Renal cortical epithelial cell (primary cell): ENCODE data around the gene MFAP1. TPM values are rescaled to one million over a fixed set of nuclear protein-coding genes. Genes with fewer than 3 reads are reported as not detected.
"Not testable (repeated sequence)": the region's sequence is repeated elsewhere in the genome, so short reads cannot be mapped to it uniquely, and the experiment has no call there.

Experiments
- DNase-seq: peaks from one replicate; pipeline ENCODE4 v3.0.0-alpha.2; 2011; ENCODE audit warnings: low read depth
- total RNA-seq: library from RNA; depleted of rRNA; stranded (reverse); fragments of >200 nt; gene quantifications from 2 replicates; pipeline ENCODE4 v1.2.3, GENCODE V29; 2014

Gene MFAP1, protein sequence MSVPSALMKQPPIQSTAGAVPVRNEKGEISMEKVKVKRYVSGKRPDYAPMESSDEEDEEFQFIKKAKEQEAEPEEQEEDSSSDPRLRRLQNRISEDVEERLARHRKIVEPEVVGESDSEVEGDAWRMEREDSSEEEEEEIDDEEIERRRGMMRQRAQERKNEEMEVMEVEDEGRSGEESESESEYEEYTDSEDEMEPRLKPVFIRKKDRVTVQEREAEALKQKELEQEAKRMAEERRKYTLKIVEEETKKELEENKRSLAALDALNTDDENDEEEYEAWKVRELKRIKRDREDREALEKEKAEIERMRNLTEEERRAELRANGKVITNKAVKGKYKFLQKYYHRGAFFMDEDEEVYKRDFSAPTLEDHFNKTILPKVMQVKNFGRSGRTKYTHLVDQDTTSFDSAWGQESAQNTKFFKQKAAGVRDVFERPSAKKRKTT
- 34.7 and 54.1 TPM in 2 replicates for total RNA-seq

GRCh38 chr15:43824302-43825246 lies at the start of gene MFAP1:
Gene MFAP1 (minus strand): TSS chr15:43824690. CDS start chr15:43824569, 121 bp downstream.
- peak; percentile 97 for DNase-seq

GRCh38 chr15:43873651-43874050 lies 49.2 kb upstream of the MFAP1 start:
- no peak for DNase-seq

GRCh38 chr15:43872416-43873020 lies 48.0 kb upstream of the MFAP1 start:
- peak; percentile 65 for DNase-seq

DNA sequence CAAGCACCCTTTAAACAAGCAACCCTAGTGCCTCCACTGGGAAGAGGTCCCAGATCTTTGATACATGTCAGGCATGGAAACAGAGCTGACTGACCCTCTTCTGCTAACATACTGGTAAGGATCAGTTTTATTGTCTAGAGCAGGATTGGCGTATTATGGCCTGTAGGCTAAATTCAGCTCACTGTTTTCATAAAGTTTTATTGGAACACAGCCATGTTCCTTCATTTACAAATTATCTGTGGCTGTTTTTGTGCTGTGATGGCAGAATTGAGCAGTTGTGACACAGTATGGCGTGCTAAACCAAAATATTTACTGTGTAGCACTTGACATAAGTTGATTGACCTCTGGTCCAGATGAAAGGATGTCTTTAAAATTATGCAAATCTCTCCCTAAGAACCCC lies 47.3 kb upstream of the MFAP1 start:
- DNase-seq: no peak

- DNase-seq: no peak
These were observed 43.9 kb upstream of the MFAP1 start for GRCh38 chr15:43868406-43868805.

DNA sequence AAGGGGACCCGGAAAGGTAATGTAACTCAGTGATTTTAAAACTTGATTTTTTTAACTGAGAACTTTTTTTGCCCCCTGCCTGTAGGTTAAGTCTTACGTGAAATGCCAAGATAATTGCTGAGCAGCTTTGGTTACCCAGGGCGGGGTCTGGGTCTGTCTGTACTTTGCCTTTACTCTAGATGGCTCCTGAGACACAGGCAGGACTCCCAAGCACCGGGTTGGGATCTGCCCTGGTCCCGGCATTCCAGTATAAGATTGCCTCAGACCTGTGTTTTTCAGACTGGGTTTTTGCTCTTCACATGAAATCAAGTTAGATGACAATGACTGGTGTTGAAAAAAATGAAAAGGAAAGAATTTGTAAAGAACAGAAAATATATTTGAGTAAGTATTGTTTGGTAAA lies 42.6 kb upstream of the MFAP1 start:
- DNase-seq: no peak

DNA sequence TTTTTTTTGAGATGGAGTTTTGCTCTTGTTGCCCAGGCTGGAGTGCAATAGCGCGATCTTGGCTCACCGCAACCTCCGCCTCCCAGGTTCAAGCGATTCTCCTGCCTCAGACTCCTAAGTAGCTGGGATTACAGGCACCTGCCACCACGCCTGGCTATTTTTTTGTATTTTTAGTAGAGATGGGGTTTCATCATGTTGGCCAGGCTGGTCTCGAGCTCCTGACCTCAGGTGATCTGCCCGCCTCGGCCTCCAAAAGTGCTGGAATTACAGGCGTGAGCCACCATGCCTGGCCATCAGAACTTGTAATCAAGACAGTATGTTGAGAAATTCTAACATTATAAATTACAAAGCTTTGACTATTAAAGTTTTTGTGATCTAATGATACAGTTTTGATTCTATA lies 42.1 kb upstream of the MFAP1 start:
- DNase-seq: not testable (repeated sequence)

- no peak for DNase-seq
These were observed 35.1 kb upstream of the MFAP1 start for GRCh38 chr15:43859546-43859945.

DNA sequence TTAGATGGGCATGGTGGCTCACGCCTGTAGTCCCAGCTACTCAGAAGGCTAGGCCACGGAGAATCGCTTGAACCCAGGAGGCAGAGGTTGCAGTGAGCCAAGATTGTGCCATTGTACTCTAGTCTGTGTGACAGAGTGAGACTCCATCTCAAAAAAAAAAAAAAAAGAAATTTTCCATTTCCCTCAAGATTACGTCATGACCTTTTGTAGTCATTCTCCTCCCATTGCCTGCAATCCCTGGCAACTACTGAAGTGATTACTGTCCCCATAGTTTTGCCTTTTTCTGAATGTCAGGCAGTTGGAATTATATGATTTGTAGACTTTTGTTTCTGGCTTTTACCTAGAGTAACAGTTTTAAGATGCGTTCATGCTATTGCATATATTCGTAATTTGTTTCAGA lies 30.3 kb upstream of the MFAP1 start:
- DNase-seq: peak; percentile 21

GRCh38 chr15:43852607-43853006 lies 28.1 kb upstream of the MFAP1 start:
- DNase-seq: no peak

DNA sequence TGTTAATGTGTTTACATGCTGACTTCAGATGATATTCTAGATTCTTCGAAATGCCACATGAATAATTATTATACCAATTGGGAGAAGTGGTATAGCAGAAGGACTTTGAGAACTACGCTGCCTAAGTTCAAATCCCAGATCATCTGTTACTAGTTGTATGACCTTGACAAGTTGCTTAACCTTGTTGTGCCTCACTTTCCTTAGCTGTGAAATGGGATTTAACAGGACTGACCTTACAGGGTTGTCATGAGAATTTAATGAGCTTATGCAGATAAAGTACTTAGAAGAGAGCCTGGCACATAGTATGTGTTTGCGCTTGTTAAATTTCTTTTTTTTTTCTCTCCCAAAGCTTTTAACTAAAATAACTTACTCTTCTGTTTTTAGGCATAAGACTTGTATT lies 26.8 kb upstream of the MFAP1 start:
- DNase-seq: no peak

DNA sequence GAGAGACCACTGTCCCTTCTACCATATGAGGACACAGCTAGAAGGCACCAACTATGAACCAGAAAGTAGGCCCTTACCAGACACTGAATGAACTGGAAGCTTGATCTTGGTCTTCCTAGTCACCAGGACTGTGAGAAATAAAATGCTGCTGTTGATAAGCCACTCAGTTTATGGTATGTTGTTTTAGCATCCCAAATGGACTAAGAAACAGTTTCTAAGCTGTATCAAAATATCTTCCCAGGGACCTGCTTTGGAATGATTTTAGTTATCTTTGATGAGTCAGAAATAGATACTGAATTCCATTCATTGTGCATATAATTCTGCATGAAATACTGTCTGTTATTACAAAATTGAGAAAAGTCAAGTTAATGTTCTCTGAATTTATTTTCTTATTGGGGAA lies 20.9 kb upstream of the MFAP1 start:
- DNase-seq: no peak

GRCh38 chr15:43832485-43832884 lies 8.0 kb upstream of the MFAP1 start:
- DNase-seq: not testable (repeated sequence)

- not testable (repeated sequence) for DNase-seq
These were observed 7.1 kb upstream of the MFAP1 start for GRCh38 chr15:43831519-43832052.

- DNase-seq: not testable (repeated sequence)
These were observed 6.3 kb upstream of the MFAP1 start for GRCh38 chr15:43830691-43831275.

DNA sequence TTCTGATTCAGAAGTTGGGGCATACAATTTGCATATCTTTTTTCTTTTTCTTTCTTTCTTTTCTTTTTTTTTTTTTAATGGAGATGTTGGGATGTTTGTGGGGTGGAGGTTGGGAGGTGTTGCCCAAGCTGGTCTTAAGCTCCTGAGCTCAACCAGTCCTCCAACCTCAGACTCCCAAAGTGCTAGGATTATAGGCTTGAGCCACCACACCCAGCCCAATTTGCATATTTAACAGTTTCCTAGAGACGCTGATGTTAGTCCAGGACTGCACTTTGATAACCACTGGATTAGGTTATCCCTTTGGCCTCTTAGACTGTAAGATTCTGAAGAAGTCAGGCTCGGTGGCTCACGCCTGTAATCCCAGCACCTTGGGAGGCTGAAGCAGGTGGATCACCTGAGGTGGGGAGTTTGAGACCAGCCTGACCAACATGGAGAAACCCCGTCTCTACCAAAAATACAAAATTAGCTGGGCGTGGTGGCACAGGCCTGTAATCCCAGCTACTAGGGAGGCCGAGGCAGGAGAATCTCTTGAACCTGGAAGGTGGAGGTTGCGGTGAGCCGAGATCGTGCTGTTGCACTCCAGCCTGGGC lies 5.6 kb upstream of the MFAP1 start:
- not testable (repeated sequence) for DNase-seq

GRCh38 chr15:43828061-43828657 lies 3.7 kb upstream of the MFAP1 start:
- no peak for DNase-seq

- DNase-seq: peak; percentile 65
These were observed 2.2 kb upstream of the MFAP1 start, which contains the start of gene WDR76 for GRCh38 chr15:43826508-43827341. Gene WDR76 (plus strand): TSS chr15:43827002. CDS start chr15:43827033, 31 bp downstream.

DNA sequence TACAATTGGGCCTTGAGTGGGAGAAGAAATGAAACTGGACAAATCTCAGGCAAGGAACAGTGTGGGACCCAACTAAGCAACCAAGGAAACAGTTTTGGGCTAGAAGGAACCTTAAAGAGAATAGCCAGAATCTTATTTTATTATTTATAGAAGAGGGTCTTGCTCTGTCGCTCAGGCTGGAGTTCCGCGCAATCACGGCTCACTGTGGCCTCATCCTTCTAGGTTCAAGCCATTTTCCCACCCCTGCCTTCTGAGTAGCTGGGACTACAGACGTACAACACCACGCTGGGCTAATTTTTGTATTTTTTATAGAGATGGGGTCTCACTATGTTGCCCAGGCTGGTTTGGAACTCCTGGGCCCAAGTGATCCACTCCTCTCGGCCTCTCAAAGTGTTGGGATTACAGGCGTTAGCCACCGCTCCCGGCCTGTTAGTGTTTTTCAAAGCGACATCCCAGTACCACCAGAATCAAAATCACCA lies 1.6 kb upstream of the MFAP1 start:
- DNase-seq: no peak
